Tibial nerve (tissue), 4 donors: Measurements from ENCODE around the gene MDP1.

ENCODE experiments used
- CTCF ChIP-seq, 5 experiments: fragments of 200-600 bp in 3 of 5; fragments of 450-650 bp in 2 of 5; sonication (generic) in 3 of 5; IDR thresholded peaks; one replicate each; pipeline ENCODE4 v1.5.1; 2016 to 2019; ENCODE audit warnings: antibody characterized with exemption in 5 of 5, mild to moderate bottlenecking in 3 of 5, moderate library complexity in 2 of 5
- EP300 ChIP-seq, 2 donors: sonication (generic); formaldehyde crosslinking; IDR thresholded peaks; one replicate each; pipeline ENCODE4 v1.6.1; 2017; ENCODE audit warnings: antibody characterized with exemption in 2 of 2, mild to moderate bottlenecking in 1 of 2
- POLR2A ChIP-seq, 2 donors: fragments of 450-650 bp; IDR thresholded peaks; one replicate each; pipeline ENCODE4 v1.6.1; 2017; ENCODE audit warnings: antibody characterized with exemption in 2 of 2, mild to moderate bottlenecking in 2 of 2, moderate library complexity in 2 of 2

- TF ChIP-seq CTCF (IDR thresholded peaks at IDR 0.05), result no peak
- no peak for TF ChIP-seq POLR2A (IDR thresholded peaks at IDR 0.05)
- no peak for TF ChIP-seq EP300 (IDR thresholded peaks at IDR 0.05)
Observed at GRCh38 chr14:24250354-24250753, 34.5 kb upstream of the MDP1 start.
